A549 (cell line): ENCODE results near the gene CARD9.
"Not testable (repeated sequence)": the region's sequence is repeated elsewhere in the genome, so short reads cannot be mapped to it uniquely, and the experiment has no call there.

Source experiments
- CHD2 ChIP-seq: fragments of 150-350 bp; IDR thresholded peaks from 2 replicates; pipeline ENCODE4 v1.6.1; 2014; ENCODE audit warnings: low read length; ENCODE audit not compliant: partially characterized antibody
- MAZ ChIP-seq: fragments of 150-350 bp; IDR thresholded peaks from 2 replicates; pipeline ENCODE4 v1.6.1; 2014; ENCODE audit warnings: antibody characterized with exemption, low read depth, low read length, borderline replicate concordance
- TF ChIP-seq, protein P1 (sequence below): fragments of >200 bp; sonication (Bioruptor Twin); formaldehyde crosslinking; IDR thresholded peaks from 3 replicates; pipeline ENCODE4 v1.5.1; 2016

DNA sequence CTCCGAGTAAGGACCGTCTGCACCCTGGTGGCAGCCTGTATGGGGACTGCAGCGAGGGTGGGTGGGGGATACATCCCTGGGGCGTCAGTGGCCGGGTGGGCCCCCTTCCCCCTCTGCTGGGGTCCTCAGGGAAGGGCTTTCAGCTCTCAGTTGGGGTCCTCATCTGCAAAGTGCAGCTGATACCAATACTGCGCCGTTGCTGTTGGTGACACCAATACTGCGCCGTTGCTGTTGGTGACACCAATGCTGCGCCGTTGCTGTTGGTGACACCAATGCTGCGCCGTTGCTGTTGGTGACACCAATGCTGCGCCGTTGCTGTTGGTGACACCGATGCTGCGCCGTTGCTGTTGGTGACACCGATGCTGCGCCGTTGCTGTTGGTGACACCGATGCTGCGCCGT is 21.6 kb downstream of the CARD9 start:
- TF ChIP-seq, protein P1, sequence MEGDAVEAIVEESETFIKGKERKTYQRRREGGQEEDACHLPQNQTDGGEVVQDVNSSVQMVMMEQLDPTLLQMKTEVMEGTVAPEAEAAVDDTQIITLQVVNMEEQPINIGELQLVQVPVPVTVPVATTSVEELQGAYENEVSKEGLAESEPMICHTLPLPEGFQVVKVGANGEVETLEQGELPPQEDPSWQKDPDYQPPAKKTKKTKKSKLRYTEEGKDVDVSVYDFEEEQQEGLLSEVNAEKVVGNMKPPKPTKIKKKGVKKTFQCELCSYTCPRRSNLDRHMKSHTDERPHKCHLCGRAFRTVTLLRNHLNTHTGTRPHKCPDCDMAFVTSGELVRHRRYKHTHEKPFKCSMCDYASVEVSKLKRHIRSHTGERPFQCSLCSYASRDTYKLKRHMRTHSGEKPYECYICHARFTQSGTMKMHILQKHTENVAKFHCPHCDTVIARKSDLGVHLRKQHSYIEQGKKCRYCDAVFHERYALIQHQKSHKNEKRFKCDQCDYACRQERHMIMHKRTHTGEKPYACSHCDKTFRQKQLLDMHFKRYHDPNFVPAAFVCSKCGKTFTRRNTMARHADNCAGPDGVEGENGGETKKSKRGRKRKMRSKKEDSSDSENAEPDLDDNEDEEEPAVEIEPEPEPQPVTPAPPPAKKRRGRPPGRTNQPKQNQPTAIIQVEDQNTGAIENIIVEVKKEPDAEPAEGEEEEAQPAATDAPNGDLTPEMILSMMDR: not testable (repeated sequence)
- TF ChIP-seq CHD2, MAZ: not testable (repeated sequence)
